Testis (tissue), 5 donors: Measurements from ENCODE around the gene IFFO2. TPM values are rescaled to one million over a fixed set of nuclear protein-coding genes. Genes with fewer than 3 reads are reported as not detected.

Experiments used
- DNase-seq: peaks from one replicate; pipeline ENCODE4 v3.0.0-alpha.2; 2019
- H3K27ac ChIP-seq, 2 donors: fragments of 200-600 bp; sonication (generic); one replicate each; pipeline ENCODE4 v1.5.1; 2019
- H3K27me3 ChIP-seq: fragments of 200-600 bp; sonication (generic); one replicate; pipeline ENCODE4 v1.5.1; 2019
- H3K36me3 ChIP-seq: fragments of 200-600 bp; sonication (generic); one replicate; pipeline ENCODE4 v1.5.1; 2017; ENCODE audit warnings: low read depth; ENCODE audit errors: missing control alignments
- H3K4me1 ChIP-seq: fragments of 200-600 bp; sonication (generic); one replicate; pipeline ENCODE4 v1.5.1; 2019
- H3K4me3 ChIP-seq, 2 donors: fragments of 200-600 bp; sonication (generic); one replicate each; pipeline ENCODE4 v1.5.1; 2017 to 2019
- H3K9me3 ChIP-seq: fragments of 200-600 bp; sonication (generic); one replicate; pipeline ENCODE4 v1.5.1; 2017
- CTCF ChIP-seq, 3 experiments: fragments of 450-650 bp in 2 of 3; fragments of 200-600 bp in 1 of 3; sonication (generic) in 1 of 3; IDR thresholded peaks; one replicate each; pipeline ENCODE4 v1.5.1; 2016 to 2019; ENCODE audit warnings: antibody characterized with exemption in 3 of 3, mild to moderate bottlenecking in 2 of 3, moderate library complexity in 1 of 3
- POLR2A ChIP-seq: fragments of 450-650 bp; IDR thresholded peaks from one replicate; pipeline ENCODE4 v1.6.1; 2017; ENCODE audit warnings: antibody characterized with exemption, mild to moderate bottlenecking, moderate library complexity
- WGBS, 2 donors: methylation state at CpG; one replicate each; pipeline ENCODE4 v1.1.5; 2018; 5-methylcytosine and 5-hydroxymethylcytosine counted together
- intact Hi-C: fragments of 100-400 bp; cut with DNase I; formaldehyde crosslinking; loops from one replicate; pipeline ENCODE4 v1.15.1; 2023; ENCODE audit warnings: low total_unique reads
- long read RNA-seq, 2 donors: transcript quantifications; one replicate each; lab custom pipeline, GENCODE V29; 2026
- polyA plus RNA-seq: library from polyadenylated mRNA; stranded (reverse); fragments of 350-450 nt; fragmentation: Illumina TruSeq; extraction: RNeasy Lipid Tissue Mini Kit (QIAGEN cat#74804); gene quantifications from one replicate; pipeline ENCODE4 v1.2.3, GENCODE V29; 2014; ENCODE audit warnings: low read depth, low replicate concordance; ENCODE audit not compliant: insufficient read depth
- total RNA-seq, 2 donors: library from RNA; depleted of rRNA; stranded (reverse); fragments of >200 nt; gene quantifications; one replicate each; pipeline ENCODE4 v1.2.3, GENCODE V29; 2016

The IFFO2 gene
- total RNA-seq (1 to 10 TPM; 5.6 to 8.5 TPM), polyA plus RNA-seq (5.0 TPM)
- long read RNA-seq, donor 1, full-length matches to known transcripts: 2 of 2 reads
- long read RNA-seq, donor 1, partial matches to known transcripts: 0 of 2 reads
- long read RNA-seq, donor 1, other reads (novel, unspliced or antisense): 0 of 2 reads
- long read RNA-seq, donor 2, partial matches to known transcripts: 0 of 1 reads
- long read RNA-seq, donor 2, other reads (novel, unspliced or antisense): 0 of 1 reads

- no peaks in the 10 kb centered on the region for H3K27me3 ChIP-seq
- H3K4me1 ChIP-seq: peaks cover 21% of the 10 kb centered on the region
- intact Hi-C loops: no loop called here
- H3K9me3 ChIP-seq: no peaks in the 10 kb centered on the region
- H3K36me3 ChIP-seq: no peaks in the 10 kb centered on the region
- no peak for TF ChIP-seq CTCF (IDR thresholded peaks at IDR 0.05)
- peak; percentile 81 for TF ChIP-seq POLR2A
- H3K27ac ChIP-seq: peak within 1 kb of the TSS in 1 of 2 donors; percentile 50
- DNase-seq: peak; percentile 98
- peak within 1 kb of the TSS; percentile 72 to 78 for H3K4me3 ChIP-seq
- 0 to 1% methylated on average over 27 to 28 of the region's 119 CpGs for WGBS, 2 donors
Observed at GRCh38 chr1:18956193-18957135, at the start of gene IFFO2. IFFO2 (minus strand) TSS chr1:18956676; CDS start chr1:18956332, 344 bp downstream.

- Histone ChIP-seq H3K27ac (no peak overlapping the region), H3K9me3 (no peaks in the 10 kb centered on the region), H3K27me3 (no peaks in the 10 kb centered on the region), H3K36me3 (no peaks in the 10 kb centered on the region), H3K4me1 (peaks cover 10% of the 10 kb centered on the region), H3K4me3 (no peak overlapping the region)
- no peak for TF ChIP-seq CTCF (IDR thresholded peaks at IDR 0.05)
- no peak for TF ChIP-seq POLR2A
- intact Hi-C loops: no loop called here
- 60 to 66% methylated on average over 4 of the region's 4 CpGs for WGBS, 2 donors
- no peak for DNase-seq
Observed at GRCh38 chr1:19006000-19006399, 49.5 kb upstream of the IFFO2 start.

GRCh38 chr1:19003371-19004290 lies 47.2 kb upstream of the IFFO2 start:
- DNase-seq: peak; percentile 41
- intact Hi-C loops: no loop called here
- 77 to 82% methylated on average over 11 of the region's 11 CpGs for WGBS, 2 donors

More at GRCh38 chr1:19003371-19004290, 47.2 kb upstream of the IFFO2 start:
- no peaks in the 10 kb centered on the region for H3K9me3 ChIP-seq
- no peak for TF ChIP-seq CTCF (IDR thresholded peaks at IDR 0.05)
- no peak for TF ChIP-seq POLR2A
- H3K4me1 ChIP-seq: peaks cover 10% of the 10 kb centered on the region
- H3K36me3 ChIP-seq: no peaks in the 10 kb centered on the region
- H3K27me3 ChIP-seq: no peaks in the 10 kb centered on the region
- no peak overlapping the region for H3K27ac ChIP-seq
- no peak overlapping the region for H3K4me3 ChIP-seq
